K562 (cell line): Measurements from ENCODE around the gene AGMO.

ENCODE experiments used
- EZH2 ChIP-seq: IDR thresholded peaks from 2 replicates; pipeline ENCODE4 v1.6.1; 2012; ENCODE audit warnings: low read depth, mild to moderate bottlenecking, inconsistent platforms, low read length, borderline replicate concordance
- FOXK1 ChIP-seq: sonication (generic); formaldehyde crosslinking; IDR thresholded peaks from 2 replicates; pipeline ENCODE4 v1.8.0; 2022; ENCODE audit warnings: missing genetic modification reagents, mild to moderate bottlenecking, borderline replicate concordance
- HNRNPLL ChIP-seq: fragments of 200-400 bp; formaldehyde crosslinking; IDR thresholded peaks from 2 replicates; pipeline ENCODE4 v1.6.1; 2017; ENCODE audit warnings: low read length, low read depth, mild to moderate bottlenecking; ENCODE audit not compliant: poor library complexity, severe bottlenecking
- JUND ChIP-seq, 2 experiments: IDR thresholded peaks; 2 replicates in 1 of 2; 3 replicates in 1 of 2; pipeline ENCODE4 v1.6.1; 2011; ENCODE audit warnings: borderline replicate concordance in 2 of 2, low read depth in 2 of 2, low read length in 2 of 2, improper control_type of control experiment in 1 of 2, missing biosample characterization in 1 of 2, missing genetic modification characterization in 1 of 2, missing genetic modification reagents in 1 of 2
- POLR2AphosphoS5 ChIP-seq: IDR thresholded peaks from 2 replicates; pipeline ENCODE4 v1.6.1; 2011; ENCODE audit warnings: mild to moderate bottlenecking, low read depth, low read length, moderate library complexity; ENCODE audit not compliant: control insufficient read depth, insufficient read depth
- RFX5 ChIP-seq: IDR thresholded peaks from 2 replicates; pipeline ENCODE4 v1.6.1; 2011; ENCODE audit warnings: low read depth, mild to moderate bottlenecking, improper control_type of control experiment, low read length
- SRSF9 ChIP-seq: fragments of 200-400 bp; formaldehyde crosslinking; IDR thresholded peaks from 2 replicates; pipeline ENCODE4 v1.6.1; 2017; ENCODE audit warnings: low read depth, low read length, borderline replicate concordance
- TF ChIP-seq, protein P1 (sequence below), 3 experiments: fragments of 200-800 bp in 1 of 3; sonication (Bioruptor generic) in 1 of 3; sonication (generic) in 1 of 3; formaldehyde crosslinking in 1 of 3; IDR thresholded peaks; 2 replicates each; pipeline versions ENCODE4 v1.6.1 to v1.8.0; 2016 to 2022; ENCODE audit warnings: mild to moderate bottlenecking in 2 of 3, missing compliant biosample characterization in 2 of 3, missing genetic modification characterization in 2 of 3, missing genetic modification reagents in 1 of 3
- TF ChIP-seq, protein P2 (sequence below): fragments of 450-650 bp; formaldehyde crosslinking; IDR thresholded peaks from 2 replicates; pipeline ENCODE4 v1.4.0; 2022; ENCODE audit warnings: missing genetic modification characterization
- TF ChIP-seq, protein P3 (sequence below): fragments of 250-450 bp; sonication (Bioruptor Pico); IDR thresholded peaks from 2 replicates; pipeline ENCODE4 v1.4.0; 2020
- TF ChIP-seq, protein P4 (sequence below), 3 experiments: IDR thresholded peaks in 2 of 3; conservative IDR thresholded peaks in 1 of 3; 2 replicates each; pipeline ENCODE4 v1.5.1; 2011 to 2012; ENCODE audit warnings: low read length in 3 of 3, mild to moderate bottlenecking in 3 of 3, control low read depth in 2 of 3, improper control_type of control experiment in 1 of 3, inconsistent platforms in 1 of 3, low read depth in 1 of 3, mixed read lengths in 1 of 3, moderate library complexity in 1 of 3; ENCODE audit not compliant: insufficient read depth in 2 of 3

DNA sequence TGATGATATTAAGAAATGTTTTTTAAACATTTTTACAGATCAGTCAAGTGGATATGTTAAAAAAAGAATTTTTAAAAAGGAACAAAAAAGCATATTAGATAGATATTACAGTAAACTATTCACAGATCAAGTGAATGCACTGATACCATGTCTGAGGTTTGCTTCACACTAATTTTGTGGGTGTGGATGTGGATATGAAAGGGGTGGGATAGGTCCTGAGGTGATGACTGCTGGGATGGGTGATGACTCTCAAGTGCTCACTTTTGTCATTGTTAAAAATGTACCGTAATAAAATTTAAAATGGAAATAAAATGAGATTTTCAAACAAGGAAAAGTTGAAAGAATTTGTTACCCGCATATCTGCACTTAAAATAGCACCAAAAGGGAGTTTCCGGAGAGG is 54.1 kb downstream of the AGMO start:
- TF ChIP-seq, protein P1, sequence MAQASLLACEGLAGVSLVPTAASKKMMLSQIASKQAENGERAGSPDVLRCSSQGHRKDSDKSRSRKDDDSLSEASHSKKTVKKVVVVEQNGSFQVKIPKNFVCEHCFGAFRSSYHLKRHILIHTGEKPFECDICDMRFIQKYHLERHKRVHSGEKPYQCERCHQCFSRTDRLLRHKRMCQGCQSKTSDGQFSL (CRISPR knock-in tag; IDR thresholded peaks at IDR 0.05) = no peak
- TF ChIP-seq, protein P1 (tag; IDR thresholded peaks at IDR 0.05) = no peak
- TF ChIP-seq JUND (IDR thresholded peaks at IDR 0.05; ENCODE audit: borderline replicate concordance, low read depth, low read length) (no peak), JUND (tag; IDR thresholded peaks at IDR 0.05; ENCODE audit: borderline replicate concordance, low read depth, low read length) (no peak), FOXK1 (CRISPR knock-in tag) (no peak), RFX5 (no peak), SRSF9 (no peak), HNRNPLL (no peak), POLR2AphosphoS5 (no peak), EZH2 (no peak)
- TF ChIP-seq, protein P2, sequence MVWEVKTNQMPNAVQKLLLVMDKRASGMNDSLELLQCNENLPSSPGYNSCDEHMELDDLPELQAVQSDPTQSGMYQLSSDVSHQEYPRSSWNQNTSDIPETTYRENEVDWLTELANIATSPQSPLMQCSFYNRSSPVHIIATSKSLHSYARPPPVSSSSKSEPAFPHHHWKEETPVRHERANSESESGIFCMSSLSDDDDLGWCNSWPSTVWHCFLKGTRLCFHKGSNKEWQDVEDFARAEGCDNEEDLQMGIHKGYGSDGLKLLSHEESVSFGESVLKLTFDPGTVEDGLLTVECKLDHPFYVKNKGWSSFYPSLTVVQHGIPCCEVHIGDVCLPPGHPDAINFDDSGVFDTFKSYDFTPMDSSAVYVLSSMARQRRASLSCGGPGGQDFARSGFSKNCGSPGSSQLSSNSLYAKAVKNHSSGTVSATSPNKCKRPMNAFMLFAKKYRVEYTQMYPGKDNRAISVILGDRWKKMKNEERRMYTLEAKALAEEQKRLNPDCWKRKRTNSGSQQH (CRISPR knock-in tag) = no peak
- TF ChIP-seq, protein P3, sequence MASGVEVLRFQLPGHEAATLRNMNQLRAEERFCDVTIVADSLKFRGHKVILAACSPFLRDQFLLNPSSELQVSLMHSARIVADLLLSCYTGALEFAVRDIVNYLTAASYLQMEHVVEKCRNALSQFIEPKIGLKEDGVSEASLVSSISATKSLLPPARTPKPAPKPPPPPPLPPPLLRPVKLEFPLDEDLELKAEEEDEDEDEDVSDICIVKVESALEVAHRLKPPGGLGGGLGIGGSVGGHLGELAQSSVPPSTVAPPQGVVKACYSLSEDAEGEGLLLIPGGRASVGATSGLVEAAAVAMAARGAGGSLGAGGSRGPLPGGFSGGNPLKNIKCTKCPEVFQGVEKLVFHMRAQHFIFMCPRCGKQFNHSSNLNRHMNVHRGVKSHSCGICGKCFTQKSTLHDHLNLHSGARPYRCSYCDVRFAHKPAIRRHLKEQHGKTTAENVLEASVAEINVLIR (CRISPR knock-in tag) = no peak
- TF ChIP-seq, protein P4, sequence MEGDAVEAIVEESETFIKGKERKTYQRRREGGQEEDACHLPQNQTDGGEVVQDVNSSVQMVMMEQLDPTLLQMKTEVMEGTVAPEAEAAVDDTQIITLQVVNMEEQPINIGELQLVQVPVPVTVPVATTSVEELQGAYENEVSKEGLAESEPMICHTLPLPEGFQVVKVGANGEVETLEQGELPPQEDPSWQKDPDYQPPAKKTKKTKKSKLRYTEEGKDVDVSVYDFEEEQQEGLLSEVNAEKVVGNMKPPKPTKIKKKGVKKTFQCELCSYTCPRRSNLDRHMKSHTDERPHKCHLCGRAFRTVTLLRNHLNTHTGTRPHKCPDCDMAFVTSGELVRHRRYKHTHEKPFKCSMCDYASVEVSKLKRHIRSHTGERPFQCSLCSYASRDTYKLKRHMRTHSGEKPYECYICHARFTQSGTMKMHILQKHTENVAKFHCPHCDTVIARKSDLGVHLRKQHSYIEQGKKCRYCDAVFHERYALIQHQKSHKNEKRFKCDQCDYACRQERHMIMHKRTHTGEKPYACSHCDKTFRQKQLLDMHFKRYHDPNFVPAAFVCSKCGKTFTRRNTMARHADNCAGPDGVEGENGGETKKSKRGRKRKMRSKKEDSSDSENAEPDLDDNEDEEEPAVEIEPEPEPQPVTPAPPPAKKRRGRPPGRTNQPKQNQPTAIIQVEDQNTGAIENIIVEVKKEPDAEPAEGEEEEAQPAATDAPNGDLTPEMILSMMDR (IDR thresholded peaks at IDR 0.05 in 2 of 3, conservative IDR thresholded peaks at IDR 0.05 in 1 of 3; ENCODE audit: insufficient read depth in 2 of 3, low read depth in 1 of 3, low read length in 3 of 3) = no peak
